GM18951 (cell line): Measurements from ENCODE around the gene MEF2C.

ENCODE experiments used
- POLR2A ChIP-seq: IDR thresholded peaks from 4 replicates; pipeline ENCODE4 v1.6.1; 2011; ENCODE audit warnings: mild to moderate bottlenecking; ENCODE audit not compliant: insufficient read length, insufficient read depth; ENCODE audit errors: extremely low read depth
- in situ Hi-C: fragments of 300-500 bp; cut with MboI; formaldehyde crosslinking; loops from one replicate; pipeline ENCODE4 v1.12.0; 2022; ENCODE audit warnings: low sequenced_read_pairs, mixed read lengths, inconsistent platforms; ENCODE audit not compliant: unreplicated experiment

MEF2C gene

GRCh38 chr5:88729084-88729828 is 153.7 kb downstream of the MEF2C start:
- no peak for TF ChIP-seq POLR2A
- in situ Hi-C loops: loop anchor here (25.0 kb wide), 1 partner anchor 1283 kb away; no protein-coding TSS in a partner anchor

GRCh38 chr5:88727705-88728313 is 155.2 kb downstream of the MEF2C start:
- no peak for TF ChIP-seq POLR2A
- in situ Hi-C loops: loop anchor here (25.0 kb wide), 1 partner anchor 1284 kb away; no protein-coding TSS in a partner anchor

- in situ Hi-C loops: loop anchor here (25.0 kb wide), 1 partner anchor 1287 kb away; no protein-coding TSS in a partner anchor
- TF ChIP-seq POLR2A: no peak
These were observed 157.5 kb downstream of the MEF2C start for GRCh38 chr5:88725454-88725853.

- in situ Hi-C loops: loop anchor here (25.0 kb wide), 1 partner anchor 1463 kb away; no protein-coding TSS in a partner anchor
- TF ChIP-seq POLR2A: no peak
These were observed 158.8 kb downstream of the MEF2C start for GRCh38 chr5:88724201-88724600.

GRCh38 chr5:88722546-88723073 is 160.4 kb downstream of the MEF2C start:
- in situ Hi-C loops: loop anchor here (25.0 kb wide), 1 partner anchor 1465 kb away; no protein-coding TSS in a partner anchor
- no peak for TF ChIP-seq POLR2A

GRCh38 chr5:88719434-88719833 is 163.6 kb downstream of the MEF2C start:
- in situ Hi-C loops: loop anchor here (25.0 kb wide), 1 partner anchor 1468 kb away; no protein-coding TSS in a partner anchor

GRCh38 chr5:88718736-88719135 is 164.2 kb downstream of the MEF2C start:
- no peak for TF ChIP-seq POLR2A
- in situ Hi-C loops: loop anchor here (25.0 kb wide), 1 partner anchor 1469 kb away; no protein-coding TSS in a partner anchor

More at GRCh38 chr5:88719434-88719833, 163.6 kb downstream of the MEF2C start:
- no peak for TF ChIP-seq POLR2A

GRCh38 chr5:88716101-88716500 is 166.9 kb downstream of the MEF2C start:
- in situ Hi-C loops: loop anchor here (25.0 kb wide), 1 partner anchor 1471 kb away; no protein-coding TSS in a partner anchor
- no peak for TF ChIP-seq POLR2A

- in situ Hi-C loops: loop anchor here (25.0 kb wide), 1 partner anchor 1472 kb away; no protein-coding TSS in a partner anchor
- TF ChIP-seq POLR2A: no peak
These were observed 167.5 kb downstream of the MEF2C start for GRCh38 chr5:88715503-88715902.

- in situ Hi-C loops: loop anchor here (25.0 kb wide), 1 partner anchor 1473 kb away; no protein-coding TSS in a partner anchor
- no peak for TF ChIP-seq POLR2A
These were observed 169.2 kb downstream of the MEF2C start for GRCh38 chr5:88713818-88714217.

- TF ChIP-seq POLR2A: no peak
- in situ Hi-C loops: loop anchor here (25.0 kb wide), 1 partner anchor 1478 kb away; no protein-coding TSS in a partner anchor
These were observed 174.1 kb downstream of the MEF2C start for GRCh38 chr5:88708682-88709398.

GRCh38 chr5:88708021-88708420 is 175.0 kb downstream of the MEF2C start:
- in situ Hi-C loops: loop anchor here (25.0 kb wide), 1 partner anchor 1479 kb away; no protein-coding TSS in a partner anchor
- no peak for TF ChIP-seq POLR2A
